ENCODE results near the gene SLC16A5.

SLC16A5 gene

GRCh38 chr17:75086496-75087181 is 1.1 kb upstream of the SLC16A5 start:
- no peak for DNase-seq (ENCODE audit: low read depth in 2 of 2)

GRCh38 chr17:75087182-75087557 is 584 bp upstream of the SLC16A5 start:
- no peak for DNase-seq (ENCODE audit: low read depth in 2 of 2)

GRCh38 chr17:75088465-75089417 is 987 bp downstream of the SLC16A5 start:
- no peak for DNase-seq (ENCODE audit: low read depth in 2 of 2)

GRCh38 chr17:75090871-75091854 is 3.4 kb downstream of the SLC16A5 start:
- DNase-seq (ENCODE audit: low read depth in 2 of 2) = no peak

- no peak for DNase-seq (ENCODE audit: low read depth in 2 of 2)
These were observed 4.1 kb downstream of the SLC16A5 start for GRCh38 chr17:75091855-75092327.

GRCh38 chr17:75093548-75094158 is 5.9 kb downstream of the SLC16A5 start:
- DNase-seq (ENCODE audit: low read depth in 2 of 2) = no peak

- no peak for DNase-seq (ENCODE audit: low read depth in 2 of 2)
These were observed 7.2 kb downstream of the SLC16A5 start for GRCh38 chr17:75094871-75095399.

- DNase-seq (ENCODE audit: low read depth in 2 of 2) = no peak
These were observed 8.4 kb downstream of the SLC16A5 start for GRCh38 chr17:75096082-75096625.

- DNase-seq (ENCODE audit: low read depth in 2 of 2) = no peak
These were observed 10.1 kb downstream of the SLC16A5 start for GRCh38 chr17:75097865-75098264.

GRCh38 chr17:75098861-75099260 is 11.1 kb downstream of the SLC16A5 start:
- DNase-seq (ENCODE audit: low read depth in 2 of 2) = no peak

GRCh38 chr17:75099881-75100595 is 12.3 kb downstream of the SLC16A5 start:
- no peak for DNase-seq (ENCODE audit: low read depth in 2 of 2)

GRCh38 chr17:75102385-75102821 is 14.6 kb downstream of the SLC16A5 start:
- DNase-seq (ENCODE audit: low read depth in 2 of 2) = no peak

GRCh38 chr17:75103601-75104554 is 16.1 kb downstream of the SLC16A5 start:
- no peak for DNase-seq (ENCODE audit: low read depth in 2 of 2)

- no peak for DNase-seq (ENCODE audit: low read depth in 2 of 2)
These were observed 17.6 kb downstream of the SLC16A5 start for GRCh38 chr17:75105126-75106080.

- DNase-seq (ENCODE audit: low read depth in 2 of 2) = no peak
These were observed 20.4 kb downstream of the SLC16A5 start for GRCh38 chr17:75108193-75108592.

- no peak for DNase-seq (ENCODE audit: low read depth in 2 of 2)
These were observed 21.3 kb downstream of the SLC16A5 start for GRCh38 chr17:75109046-75109406.

GRCh38 chr17:75109407-75110233 is 21.9 kb downstream of the SLC16A5 start, which contains the start of gene ARMC7:
Gene ARMC7 (plus strand): TSS chr17:75109969. CDS start chr17:75110289, 320 bp downstream.
- peak; percentile 77 to 78 for DNase-seq (ENCODE audit: low read depth in 2 of 2)

Data from stimulated activated CD8-positive, alpha-beta memory T cell treated with anti-CD3 and anti-CD28 coated beads, Interleukin-15, amount 100 ng/mL, for 4 hours (primary cell).